ENCODE measurements around the gene POR.
"Not testable (repeated sequence)": the region's sequence is repeated elsewhere in the genome, so short reads cannot be mapped to it uniquely, and the experiment has no call there.

Gene POR

GRCh38 chr7:75885036-75885435 is 29.9 kb upstream of the POR start:
- DNase-seq (ENCODE audit: low spot score): no peak

GRCh38 chr7:75887669-75888369 is 27.1 kb upstream of the POR start:
- DNase-seq (ENCODE audit: low spot score): no peak

GRCh38 chr7:75888464-75889222 is 26.3 kb upstream of the POR start:
- DNase-seq (ENCODE audit: low spot score): no peak

- DNase-seq (ENCODE audit: low spot score): no peak
Observed at GRCh38 chr7:75889223-75889825, 25.6 kb upstream of the POR start.

DNA sequence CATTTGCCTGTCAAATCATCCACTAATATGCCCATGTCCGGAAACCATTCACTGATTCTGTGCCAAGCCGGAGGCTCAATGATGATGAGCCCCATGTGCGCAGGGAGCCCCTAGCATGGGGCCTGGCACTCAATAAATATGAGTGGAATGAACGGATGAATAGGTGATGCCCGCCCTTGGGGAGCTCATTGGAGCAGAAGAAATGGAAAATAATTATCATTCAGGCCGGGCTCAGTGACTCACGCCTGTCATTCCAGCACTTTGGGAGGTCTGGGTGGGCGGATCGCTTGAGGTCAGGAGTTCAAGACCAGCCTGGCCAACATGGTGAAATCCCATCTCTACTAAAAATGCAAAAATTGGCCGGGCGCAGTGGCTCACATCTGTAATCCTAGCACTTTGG is 25.1 kb upstream of the POR start:
- peak; percentile 35 for DNase-seq (ENCODE audit: low spot score)

- not testable (repeated sequence) for DNase-seq (ENCODE audit: low spot score)
Observed at GRCh38 chr7:75891237-75891636, 23.7 kb upstream of the POR start.

DNA sequence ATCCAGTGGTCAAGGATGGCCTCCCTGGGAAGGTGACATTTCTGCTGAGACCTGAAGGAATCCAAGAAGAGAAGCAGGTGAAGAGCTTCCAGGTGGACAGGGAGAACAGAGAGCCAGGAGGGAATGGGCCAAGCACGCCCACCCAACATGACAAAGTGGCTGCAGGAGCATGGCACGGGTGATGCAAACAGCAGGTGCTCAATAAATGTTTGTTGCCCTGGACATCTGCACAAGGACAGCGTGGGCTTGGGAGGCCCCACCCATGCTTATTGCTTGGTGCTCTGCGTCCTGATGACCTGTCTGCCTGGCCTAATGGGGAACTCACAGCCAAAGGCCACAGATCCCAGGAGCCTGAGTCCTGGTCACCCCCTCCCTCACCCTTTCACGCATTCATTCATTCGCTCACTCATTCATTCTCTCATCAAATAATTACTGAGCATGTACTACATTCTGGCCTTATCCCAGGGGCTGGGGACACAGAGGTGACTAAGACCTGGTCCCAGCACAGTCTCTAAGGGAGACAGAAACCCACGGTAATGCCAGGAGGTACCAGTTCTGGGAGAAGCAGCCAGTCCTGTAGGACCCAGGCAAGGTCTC is 23.0 kb upstream of the POR start:
- no peak for DNase-seq (ENCODE audit: low spot score)

GRCh38 chr7:75892634-75893272 is 22.2 kb upstream of the POR start:
- peak; percentile 59 for DNase-seq (ENCODE audit: low spot score)

- no peak for DNase-seq (ENCODE audit: low spot score)
Observed at GRCh38 chr7:75896803-75897327, 18.1 kb upstream of the POR start.

GRCh38 chr7:75900617-75901315 is 14.2 kb upstream of the POR start:
- no peak for DNase-seq (ENCODE audit: low spot score)

- DNase-seq (ENCODE audit: low spot score): peak; percentile 72
Observed at GRCh38 chr7:75905785-75906604, 9.0 kb upstream of the POR start.

DNA sequence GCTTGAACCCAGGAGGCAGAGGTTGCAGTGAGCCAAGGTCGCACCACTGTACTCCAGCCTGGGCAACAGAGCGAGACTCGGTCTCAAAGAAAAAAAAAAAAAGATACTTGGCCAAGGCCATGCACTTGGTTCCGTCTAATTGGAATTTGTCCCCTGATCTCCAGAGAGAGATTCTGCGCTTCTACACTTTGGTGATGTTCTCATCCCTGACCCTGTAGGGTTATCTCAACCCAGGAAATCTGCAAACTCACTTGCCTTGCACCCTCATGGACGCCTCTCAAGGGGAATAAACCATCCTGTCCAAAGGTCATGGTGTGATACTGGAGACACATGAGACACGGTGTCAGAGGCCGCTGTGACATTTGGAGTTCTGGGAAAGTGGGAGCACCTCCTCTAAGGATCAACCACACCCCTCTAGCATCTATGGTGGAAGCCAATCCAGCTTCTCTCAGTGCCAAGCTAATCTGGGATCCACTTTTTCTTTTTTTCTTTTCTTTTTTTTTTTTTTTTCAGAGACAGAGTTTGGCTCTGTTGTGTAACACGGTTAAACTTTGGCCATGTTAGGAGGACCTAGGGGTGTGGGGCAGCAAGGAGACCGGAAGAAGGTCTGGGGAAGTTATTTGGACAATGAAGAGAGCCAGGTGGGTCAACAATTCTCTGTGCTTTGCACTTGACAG is 7.8 kb upstream of the POR start:
- DNase-seq (ENCODE audit: low spot score): no peak

DNA sequence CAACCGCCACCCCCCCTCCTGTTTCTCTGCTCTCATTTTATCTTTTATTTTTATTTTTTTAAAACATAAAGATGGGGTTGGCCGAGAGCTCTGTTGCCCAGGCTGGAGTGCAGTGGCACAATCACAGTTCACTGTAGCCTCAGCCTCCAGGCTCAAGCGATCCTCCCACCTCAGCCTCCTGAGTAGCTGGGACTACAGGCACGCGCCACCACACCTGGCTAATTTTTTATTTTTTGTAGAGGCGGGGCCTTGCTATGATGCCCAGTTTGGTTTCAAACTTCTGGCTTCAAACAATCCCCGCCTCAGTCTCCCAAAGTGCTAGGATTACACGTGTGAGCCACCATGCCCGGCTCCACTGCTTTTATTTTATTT is 7.3 kb upstream of the POR start:
- not testable (repeated sequence) for DNase-seq (ENCODE audit: low spot score)

DNA sequence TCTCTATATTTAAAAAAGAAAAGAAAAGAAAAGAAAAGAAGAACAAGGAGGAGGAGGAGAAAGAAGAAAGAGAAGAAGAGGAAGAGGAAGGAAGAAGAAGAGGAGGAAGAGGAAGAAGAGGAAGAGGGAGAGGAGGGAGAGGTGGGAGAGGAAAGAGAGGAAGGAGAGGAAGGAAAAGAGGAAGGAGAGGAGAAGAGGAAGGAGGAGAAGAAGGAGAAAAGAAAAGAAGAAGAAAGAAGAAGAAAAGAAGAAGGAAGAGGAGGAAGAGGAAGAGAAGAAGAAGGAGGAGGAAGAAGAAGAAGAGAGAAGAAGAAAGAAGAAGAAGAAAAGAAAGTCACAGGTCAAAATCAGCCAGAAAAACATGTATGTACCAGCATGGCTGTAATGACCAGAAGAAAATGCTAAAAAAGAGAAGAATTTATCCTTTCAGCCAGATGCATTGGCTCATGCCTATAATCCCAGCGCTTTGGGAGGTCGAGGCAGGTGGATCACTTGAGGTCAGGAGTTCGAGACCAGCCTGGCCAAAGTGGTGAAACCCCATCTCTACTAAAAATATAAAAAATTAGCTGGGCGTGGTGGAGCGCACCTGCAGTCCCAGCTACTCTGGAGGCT is 5.3 kb upstream of the POR start:
- DNase-seq (ENCODE audit: low spot score): no peak

DNA sequence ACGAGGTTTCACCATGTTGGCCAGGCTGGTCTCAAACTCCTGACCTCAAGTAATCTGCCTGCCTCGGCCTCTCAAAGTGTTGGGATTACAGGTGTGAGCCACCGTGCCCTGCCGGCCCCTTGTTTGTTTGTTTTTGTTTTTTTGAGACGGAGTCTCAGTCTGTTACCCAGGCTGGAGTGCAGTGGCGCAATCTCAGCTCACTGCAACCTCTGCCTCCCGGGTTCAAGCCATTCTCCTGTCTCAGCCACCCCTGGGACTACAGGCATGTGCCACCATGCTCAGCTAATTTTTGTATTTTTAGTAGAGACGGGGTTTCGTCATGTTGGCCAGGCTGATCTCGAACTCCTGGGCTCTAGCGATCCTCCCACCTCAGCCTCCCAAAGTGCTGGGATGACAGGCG is 3.8 kb upstream of the POR start:
- DNase-seq (ENCODE audit: low spot score): not testable (repeated sequence)

DNA sequence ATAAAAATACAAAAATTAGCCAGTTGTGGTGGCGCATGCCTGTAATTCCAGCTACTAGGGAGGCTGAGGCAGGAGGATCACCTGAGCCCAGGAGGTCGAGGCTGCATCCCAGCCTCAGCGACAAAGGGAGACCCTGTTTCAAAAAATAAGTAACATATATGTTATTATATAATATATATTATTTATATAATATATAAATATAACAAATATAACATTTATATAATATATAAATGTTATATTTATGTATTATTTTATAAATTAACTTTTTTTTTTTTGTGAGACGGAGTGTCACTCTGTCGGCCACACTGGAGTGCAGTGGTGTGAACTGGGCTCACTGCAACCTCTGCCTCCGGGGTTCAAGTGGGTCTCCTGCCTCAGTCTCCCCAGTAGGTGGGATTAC is 1.5 kb upstream of the POR start:
- no peak for DNase-seq (ENCODE audit: low spot score)

- no peak for DNase-seq (ENCODE audit: low spot score)
Observed at GRCh38 chr7:75914169-75914654, 743 bp upstream of the POR start.

GRCh38 chr7:75915416-75916156 is 631 bp downstream of the POR start:
- peak; percentile 46 for DNase-seq (ENCODE audit: low spot score)

DNA sequence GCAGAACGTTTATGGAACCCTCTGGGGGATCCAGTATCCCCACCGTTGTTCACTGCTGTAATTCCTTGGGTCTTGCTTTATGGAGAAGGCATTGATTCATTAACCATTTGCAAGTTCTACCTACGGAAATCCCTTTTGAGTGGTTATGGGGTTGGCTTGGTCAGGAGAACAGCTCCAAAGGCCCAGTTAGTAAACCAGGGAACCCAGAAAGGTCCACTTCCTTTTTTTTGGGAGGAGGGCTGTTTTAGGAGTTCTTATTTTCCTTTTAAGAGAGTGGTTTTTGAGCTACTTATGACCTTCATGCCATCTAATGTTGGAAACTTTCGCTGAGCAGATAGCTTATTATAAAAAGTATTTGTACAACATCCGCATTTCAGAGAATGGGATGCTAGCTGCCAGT is 1.3 kb downstream of the POR start:
- DNase-seq (ENCODE audit: low spot score): no peak
